ENCODE data around the gene ZNF792. TPM values are rescaled to one million over a fixed set of nuclear protein-coding genes. Genes with fewer than 3 reads are reported as not detected.

ZNF792 gene
- total and polyA plus RNA-seq, 2 of the 8 experiments (the other 6 are each of a cell fraction or from before 2014, with no cell fraction given) = 2.5 to 7.2 TPM

DNA sequence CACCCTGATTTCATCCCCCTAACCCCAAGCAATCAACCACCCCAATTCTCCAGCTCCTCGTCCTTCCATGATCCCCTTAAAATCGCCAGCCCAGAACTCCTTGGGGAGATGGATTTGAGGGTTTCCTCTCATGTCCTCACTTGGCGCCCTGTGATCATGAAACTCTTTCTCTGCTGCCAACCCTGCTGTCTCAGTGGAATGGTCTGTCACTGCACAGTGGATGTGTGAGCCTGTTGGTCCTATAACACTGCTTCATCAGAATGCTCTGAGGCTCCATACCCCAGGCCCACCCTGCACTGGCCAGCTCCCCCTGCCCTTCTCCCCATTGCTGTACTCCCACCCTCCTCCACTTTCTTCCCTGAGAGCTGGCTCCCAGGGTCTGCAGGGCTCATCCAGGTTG is 12.6 kb upstream of the ZNF792 start:
- Histone ChIP-seq H2BK15ac (ENCODE audit: low read length) (no peak overlapping the region), H3K9me3 (ENCODE audit: insufficient read depth in 2 of 2, low read depth in 1 of 2, low read length in 1 of 2) (no peaks in the 10 kb centered on the region), H3K9ac (replicated peaks in 1 of 4; ENCODE audit: extremely low read depth in 1 of 4, low read depth in 3 of 4, low read length in 3 of 4) (no peak overlapping the region), H4K20me1 (replicated peaks in 1 of 2; ENCODE audit: control insufficient read depth in 1 of 2, insufficient read depth in 2 of 2, low read length in 2 of 2) (no peaks in the 10 kb centered on the region), H3K4ac (replicated peaks; ENCODE audit: insufficient read length, low read depth, low read length) (no peak overlapping the region), H3K79me1 (ENCODE audit: low read depth, low read length) (no peaks in the 10 kb centered on the region), H4K91ac (replicated peaks; ENCODE audit: insufficient read length, low read length) (no peak overlapping the region), H3K27ac (ENCODE audit: low read depth, low read length) (no peak overlapping the region), H2BK12ac (ENCODE audit: low read depth, low read length) (no peak overlapping the region), H3K79me2 (ENCODE audit: control insufficient read depth in 1 of 2, insufficient read depth in 2 of 2, low read length in 2 of 2) (no peaks in the 10 kb centered on the region), H3K4me3 (ENCODE audit: extremely low read depth in 1 of 4, insufficient read depth in 2 of 4, low read depth in 3 of 4, low read length in 4 of 4) (no peak overlapping the region), H3K23me2 (ENCODE audit: low read depth, low read length) (no peaks in the 10 kb centered on the region; the same call in 1 of the 2 replicates), H4K8ac (ENCODE audit: extremely low read depth, insufficient read depth, low read length) (no peak overlapping the region), H3K4me2 (ENCODE audit: insufficient read depth in 1 of 2, low read depth in 2 of 2, low read length in 2 of 2) (no peak overlapping the region), H2BK5ac (ENCODE audit: low read depth, low read length) (no peak overlapping the region), H3K36me3 (ENCODE audit: control insufficient read depth in 2 of 4, insufficient read depth in 4 of 4, low read length in 3 of 4) (no peaks in the 10 kb centered on the region), H2BK120ac (replicated peaks; ENCODE audit: low read depth, low read length) (no peak overlapping the region), H3K56ac (replicated peaks; ENCODE audit: insufficient read length, low read depth, low read length) (no peak overlapping the region), H4K5ac (ENCODE audit: insufficient read length, low read depth, low read length) (no peak overlapping the region), H2AFZ (ENCODE audit: low read length) (no peak overlapping the region), H2BK20ac (ENCODE audit: low read length) (no peak overlapping the region), H3K23ac (ENCODE audit: insufficient read length) (no peak overlapping the region), H3K27me3 (replicated peaks in 1 of 4; ENCODE audit: control insufficient read depth in 3 of 4, extremely low read depth in 1 of 4, insufficient read depth in 3 of 4, low read length in 3 of 4) (no peaks in the 10 kb centered on the region), H2AK5ac (ENCODE audit: low read depth, low read length) (no peak overlapping the region), H3K14ac (ENCODE audit: insufficient read length) (no peak overlapping the region), H3K18ac (ENCODE audit: extremely low read depth, low read length) (no peak overlapping the region), H3K4me1 (replicated peaks in 1 of 4; ENCODE audit: control insufficient read depth in 3 of 4, insufficient read depth in 4 of 4, low read length in 3 of 4) (peaks cover 0 to 3% (median 0%) of the 10 kb centered on the region in 4 experiments; a peak in 3 of 7 replicates)
- ChIA-PET CTCF (ENCODE audit: partially characterized antibody) (interaction anchor here (0.9 to 15.1 kb wide), 5 partner anchors 35 to 518 kb away, joined by 3 to 174 read pairs (median 4); no protein-coding TSS in a partner anchor), POLR2A (ENCODE audit: partially characterized antibody) (interaction anchor here (1.6 kb wide), 1 partner anchor 23 kb away, joined by 5 read pairs; no protein-coding TSS in a partner anchor)
- 88% methylated on average over 3 of the region's 3 CpGs; no CpG with 5 or more reads in 1 of the 2 experiments for WGBS, 2 experiments (ENCODE audit: extremely low coverage in 1 of 2, insufficient coverage in 1 of 2, insufficient read length in 1 of 2, insufficient replicate concordance in 2 of 2, low coverage in 1 of 2, low lambda C conversion rate in 2 of 2, missing lambda C conversion rate in 1 of 2)
- DNase-seq (ENCODE audit: low read depth in 1 of 2, low spot score in 2 of 2) = no peak
- no peak for FAIRE-seq
- TF ChIP-seq CHD2 (IDR thresholded peaks at IDR 0.05; ENCODE audit: low read length) (no peak), POU5F1 (IDR thresholded peaks at IDR 0.05; ENCODE audit: low read depth, low read length) (no peak), ASH2L (IDR thresholded peaks at IDR 0.05; ENCODE audit: low read length) (no peak)

Data from H1 (cell line).